GM12878 (cell line): ENCODE measurements around the gene TULP4. TPM values are rescaled to one million over a fixed set of nuclear protein-coding genes. Genes with fewer than 3 reads are reported as not detected.

Experiments used
- ATAC-seq: fragments of 200-7000 bp; cut with Tn5 transposase; 3 replicates; pipeline ENCODE4 v1.9.1; 2020; ENCODE audit warnings: mild to moderate bottlenecking, moderate library complexity
- BruUV-seq: library from RNA; stranded (reverse); fragments of 400-500 nt; replicated peaks from 2 replicates; lab custom pipeline; 2021; lab: Mats Ljungman, UMichigan
- CTCF ChIA-PET: fragments of 300-600 bp; sonication (Branson Sonifier 250); formaldehyde crosslinking; extraction: SDS; loops from one replicate; lab custom pipeline; 2021; ENCODE audit warnings: inconsistent platforms; lab: Yijun Ruan, JAX
- POLR2A ChIA-PET: fragments of 350-600 bp; formaldehyde crosslinking; extraction: SDS; loops from one replicate; lab custom pipeline; 2021; ENCODE audit warnings: inconsistent platforms; lab: Charles Lee
- RAD21 ChIA-PET: fragments of 300-600 bp; sonication (Branson Sonifier 250); formaldehyde crosslinking; loops from one replicate; lab custom pipeline; 2023; ENCODE audit warnings: antibody characterized with exemption; ENCODE audit not compliant: unreplicated experiment; lab: Charles Lee
- SMC1A ChIA-PET: fragments of 300-600 bp; sonication (Branson Sonifier 250); formaldehyde crosslinking; loops from one replicate; lab custom pipeline; 2023; ENCODE audit not compliant: unreplicated experiment, uncharacterized antibody; lab: Charles Lee
- DNase-seq: peaks from one replicate; pipeline ENCODE4 v3.0.0-alpha.2; 2011; ENCODE audit warnings: low read depth, low spot score
- FAIRE-seq: peaks from 3 replicates; lab custom pipeline; 2011; peaks lifted over from hg19 to GRCh38; lab: Jason Lieb, UNC
- H2AFZ ChIP-seq: 2 replicates; pipeline ENCODE4 v1.6.0; 2011; ENCODE audit warnings: low read depth, low read length, control low read depth; ENCODE audit not compliant: control insufficient read depth
- H3K27ac ChIP-seq: 2 replicates; pipeline ENCODE4 v1.5.1; 2011; ENCODE audit warnings: control low read depth; ENCODE audit not compliant: control insufficient read depth, insufficient read depth
- H3K27me3 ChIP-seq, 2 experiments: replicated peaks in 1 of 2; 2 replicates each; pipeline versions ENCODE4 v1.6.0 to v1.6.1; 2011; ENCODE audit warnings: low read length in 1 of 2; ENCODE audit not compliant: control insufficient read depth in 2 of 2, insufficient read depth in 2 of 2
- H3K36me3 ChIP-seq, 2 experiments: 2 replicates each; pipeline ENCODE4 v1.5.1; 2011; ENCODE audit warnings: low read length in 1 of 2; ENCODE audit not compliant: control insufficient read depth in 2 of 2, insufficient read depth in 2 of 2
- H3K4me1 ChIP-seq: 2 replicates; pipeline ENCODE4 v1.6.1; 2011; ENCODE audit warnings: mild to moderate bottlenecking, low read length, moderate library complexity, mixed read lengths; ENCODE audit not compliant: control insufficient read depth, insufficient read depth
- H3K4me2 ChIP-seq: 2 replicates; pipeline ENCODE4 v1.6.0; 2011; ENCODE audit warnings: control low read depth; ENCODE audit not compliant: control insufficient read depth, insufficient read depth
- H3K4me3 ChIP-seq: fragments of 200-600 bp; sonication (generic); 2 replicates; pipeline ENCODE4 v1.5.1; 2016
- H3K79me2 ChIP-seq: 2 replicates; pipeline ENCODE4 v1.6.0; 2011; ENCODE audit warnings: low read length; ENCODE audit not compliant: control insufficient read depth, insufficient read depth
- H3K9ac ChIP-seq: 2 replicates; pipeline ENCODE4 v1.8.0; 2011; ENCODE audit warnings: low read length, control low read depth, mixed read lengths; ENCODE audit not compliant: control insufficient read depth, insufficient read depth
- H3K9me3 ChIP-seq: replicated peaks from 3 replicates; pipeline ENCODE4 v1.5.1; 2011; ENCODE audit warnings: mild to moderate bottlenecking, low read length; ENCODE audit not compliant: control insufficient read depth, insufficient read depth
- H4K20me1 ChIP-seq: 2 replicates; pipeline ENCODE4 v1.6.0; 2011; ENCODE audit not compliant: control insufficient read depth, insufficient read depth
- CBFB ChIP-seq: IDR thresholded peaks from 2 replicates; pipeline ENCODE4 v1.6.1; 2016; ENCODE audit warnings: antibody characterized with exemption, low read depth
- ESRRA ChIP-seq: IDR thresholded peaks from 2 replicates; pipeline ENCODE4 v1.6.1; 2012; ENCODE audit warnings: mild to moderate bottlenecking, low read length, improper control_type of control experiment
- PML ChIP-seq: IDR thresholded peaks from 2 replicates; pipeline ENCODE4 v1.6.1; 2012; ENCODE audit warnings: low read length, inconsistent platforms
- SMARCA5 ChIP-seq: fragments of 450-650 bp; IDR thresholded peaks from 2 replicates; pipeline ENCODE4 v1.6.1; 2017; ENCODE audit warnings: mild to moderate bottlenecking
- TAF1 ChIP-seq: IDR thresholded peaks from 2 replicates; pipeline ENCODE4 v1.6.1; 2011; ENCODE audit warnings: mild to moderate bottlenecking, low read depth, low read length, borderline replicate concordance
- WRNIP1 ChIP-seq: IDR thresholded peaks from 2 replicates; pipeline ENCODE4 v1.6.1; 2011; ENCODE audit warnings: low read depth, low read length, improper control_type of control experiment, borderline replicate concordance
- ZNF217 ChIP-seq: fragments of 450-650 bp; IDR thresholded peaks from 2 replicates; pipeline ENCODE4 v1.6.1; 2017; ENCODE audit warnings: antibody characterized with exemption, mild to moderate bottlenecking
- WGBS: methylation state at CpG from one replicate; pipeline ENCODE4 v1.1.6; 2016; ENCODE audit warnings: low lambda C conversion rate; ENCODE audit not compliant: insufficient replicate concordance, insufficient coverage; ENCODE audit errors: missing lambda C conversion rate; 5-methylcytosine and 5-hydroxymethylcytosine counted together
- in situ Hi-C: fragments of 300-500 bp; cut with MboI; formaldehyde crosslinking; loops from 9 replicates; pipeline ENCODE4 v1.14.3; 2018; ENCODE audit warnings: mixed read lengths
- intact Hi-C: fragments of 100-400 bp; cut with micrococcal nuclease; formaldehyde crosslinking; loops from one replicate; pipeline ENCODE4 v1.14.2; 2022; ENCODE audit not compliant: unreplicated experiment
- polyA plus RNA-seq, 11 experiments: library from polyadenylated mRNA; depleted of rRNA in 4 of 11; unstranded in 6 of 11; stranded (reverse) in 5 of 11; fragments of >200 nt; fragmentation: Nextera tagmentation in 4 of 11; fragmentation: Illumina TruSeq in 1 of 11; extraction: Ambion mirVana in 4 of 11; extraction: Trizol in 1 of 11; gene quantifications; 1 replicate in 1 of 11; 2 replicates in 10 of 11; pipeline versions ENCODE4 v1.2.1 to v1.2.3, GENCODE V29; 2011 to 2016; ENCODE audit warnings: inconsistent platforms in 2 of 11, missing spikeins in 2 of 11, low read depth in 1 of 11
- total RNA-seq, 4 experiments: library from RNA; depleted of rRNA in 3 of 4; stranded (reverse); fragments of >200 nt in 3 of 4; fragmentation: Illumina TruSeq in 1 of 4; extraction: Trizol in 1 of 4; gene quantifications; 2 replicates each; pipeline versions ENCODE4 v1.2.1 to v1.2.3, GENCODE V29; 2013 to 2021
- TF ChIP-seq, protein P1 (sequence below): fragments of 450-650 bp; IDR thresholded peaks from 2 replicates; pipeline ENCODE4 v1.6.1; 2016; ENCODE audit warnings: mild to moderate bottlenecking
- TF ChIP-seq, protein P2 (sequence below): fragments of 450-650 bp; IDR thresholded peaks from 2 replicates; pipeline ENCODE4 v1.6.1; 2017; ENCODE audit warnings: mild to moderate bottlenecking, moderate library complexity

TULP4 gene
- total and polyA plus RNA-seq, 10 of the 15 experiments (the other 5 are each of a cell fraction or from before 2014, with no cell fraction given): 0.73 to 31.8 (median 14.0) TPM

DNA sequence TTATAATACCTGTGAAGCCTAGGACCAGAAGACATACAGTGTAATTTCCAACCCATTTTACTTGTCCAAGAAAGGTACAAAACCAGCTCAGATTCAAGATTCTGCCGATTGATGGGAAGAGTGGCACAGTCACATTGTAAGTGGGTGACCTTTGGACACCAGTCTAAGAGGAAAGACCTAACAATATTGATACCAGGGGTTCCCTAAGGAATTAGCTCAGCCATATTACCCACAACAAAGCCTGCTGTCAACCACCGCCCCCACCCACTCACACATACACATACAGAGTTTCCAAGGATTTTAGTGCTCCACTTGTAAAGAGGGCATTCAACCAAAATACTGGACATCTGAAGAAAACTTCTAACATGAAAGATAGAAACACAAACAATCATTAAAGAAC lies 219.7 kb downstream of the TULP4 start:
- WGBS: 49% methylated on average over 2 of the region's 2 CpGs
- H3K4me3 ChIP-seq: no peak overlapping the region
- FAIRE-seq (no peak), ATAC-seq (no peak), DNase-seq (no peak)
- no peaks in the 10 kb centered on the region for H3K79me2 ChIP-seq
- intact Hi-C loops (no loop called here), in situ Hi-C loops (no loop called here)
- H2AFZ ChIP-seq: no peak overlapping the region
- no TSS peak for BruUV-seq
- no peak overlapping the region for H3K4me2 ChIP-seq
- H3K36me3 ChIP-seq: no peaks in the 10 kb centered on the region
- no peaks in the 10 kb centered on the region for H4K20me1 ChIP-seq
- H3K27me3 ChIP-seq: 0 out of 4 replicates have a peak, but pooled peaks cover 0 to 1% of the 10 kb centered on the region in 2 experiments
- no peaks in the 10 kb centered on the region for H3K4me1 ChIP-seq
- ChIA-PET POLR2A (no interaction called here), SMC1A (interaction anchor here (1.1 kb wide), 1 partner anchor 21 kb away, joined by 3 read pairs; no protein-coding TSS in a partner anchor), CTCF (no interaction called here), RAD21 (no interaction called here)
- TF ChIP-seq CBFB: no peak
- TF ChIP-seq, protein P1, sequence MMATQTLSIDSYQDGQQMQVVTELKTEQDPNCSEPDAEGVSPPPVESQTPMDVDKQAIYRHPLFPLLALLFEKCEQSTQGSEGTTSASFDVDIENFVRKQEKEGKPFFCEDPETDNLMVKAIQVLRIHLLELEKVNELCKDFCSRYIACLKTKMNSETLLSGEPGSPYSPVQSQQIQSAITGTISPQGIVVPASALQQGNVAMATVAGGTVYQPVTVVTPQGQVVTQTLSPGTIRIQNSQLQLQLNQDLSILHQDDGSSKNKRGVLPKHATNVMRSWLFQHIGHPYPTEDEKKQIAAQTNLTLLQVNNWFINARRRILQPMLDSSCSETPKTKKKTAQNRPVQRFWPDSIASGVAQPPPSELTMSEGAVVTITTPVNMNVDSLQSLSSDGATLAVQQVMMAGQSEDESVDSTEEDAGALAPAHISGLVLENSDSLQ: no peak
- no peak for TF ChIP-seq PML
- TF ChIP-seq TAF1: no peak
- TF ChIP-seq, protein P2, sequence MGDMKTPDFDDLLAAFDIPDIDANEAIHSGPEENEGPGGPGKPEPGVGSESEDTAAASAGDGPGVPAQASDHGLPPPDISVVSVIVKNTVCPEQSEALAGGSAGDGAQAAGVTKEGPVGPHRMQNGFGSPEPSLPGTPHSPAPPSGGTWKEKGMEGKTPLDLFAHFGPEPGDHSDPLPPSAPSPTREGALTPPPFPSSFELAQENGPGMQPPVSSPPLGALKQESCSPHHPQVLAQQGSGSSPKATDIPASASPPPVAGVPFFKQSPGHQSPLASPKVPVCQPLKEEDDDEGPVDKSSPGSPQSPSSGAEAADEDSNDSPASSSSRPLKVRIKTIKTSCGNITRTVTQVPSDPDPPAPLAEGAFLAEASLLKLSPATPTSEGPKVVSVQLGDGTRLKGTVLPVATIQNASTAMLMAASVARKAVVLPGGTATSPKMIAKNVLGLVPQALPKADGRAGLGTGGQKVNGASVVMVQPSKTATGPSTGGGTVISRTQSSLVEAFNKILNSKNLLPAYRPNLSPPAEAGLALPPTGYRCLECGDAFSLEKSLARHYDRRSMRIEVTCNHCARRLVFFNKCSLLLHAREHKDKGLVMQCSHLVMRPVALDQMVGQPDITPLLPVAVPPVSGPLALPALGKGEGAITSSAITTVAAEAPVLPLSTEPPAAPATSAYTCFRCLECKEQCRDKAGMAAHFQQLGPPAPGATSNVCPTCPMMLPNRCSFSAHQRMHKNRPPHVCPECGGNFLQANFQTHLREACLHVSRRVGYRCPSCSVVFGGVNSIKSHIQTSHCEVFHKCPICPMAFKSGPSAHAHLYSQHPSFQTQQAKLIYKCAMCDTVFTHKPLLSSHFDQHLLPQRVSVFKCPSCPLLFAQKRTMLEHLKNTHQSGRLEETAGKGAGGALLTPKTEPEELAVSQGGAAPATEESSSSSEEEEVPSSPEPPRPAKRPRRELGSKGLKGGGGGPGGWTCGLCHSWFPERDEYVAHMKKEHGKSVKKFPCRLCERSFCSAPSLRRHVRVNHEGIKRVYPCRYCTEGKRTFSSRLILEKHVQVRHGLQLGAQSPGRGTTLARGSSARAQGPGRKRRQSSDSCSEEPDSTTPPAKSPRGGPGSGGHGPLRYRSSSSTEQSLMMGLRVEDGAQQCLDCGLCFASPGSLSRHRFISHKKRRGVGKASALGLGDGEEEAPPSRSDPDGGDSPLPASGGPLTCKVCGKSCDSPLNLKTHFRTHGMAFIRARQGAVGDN: no peak
- TF ChIP-seq WRNIP1: no peak
- TF ChIP-seq ZNF217: no peak
- no peak for TF ChIP-seq SMARCA5
- no peak for TF ChIP-seq ESRRA
- H3K27ac ChIP-seq: no peak overlapping the region
- no peak overlapping the region for H3K9ac ChIP-seq
- H3K9me3 ChIP-seq: no peaks in the 10 kb centered on the region; the same call in 2 of the 3 replicates
